IMR-90 (cell line): ENCODE measurements around the gene NEK8. TPM values are rescaled to one million over a fixed set of nuclear protein-coding genes. Genes with fewer than 3 reads are reported as not detected.

Source experiments
- ATAC-seq: fragments of 200-7000 bp; cut with Tn5 transposase; 2 replicates; pipeline ENCODE4 v1.9.1; 2020; ENCODE audit warnings: low read depth, mild to moderate bottlenecking, moderate library complexity
- BruUV-seq: library from RNA; stranded (reverse); fragments of 400-500 nt; replicated peaks from 2 replicates; lab custom pipeline; 2021; lab: Mats Ljungman, UMichigan
- CTCF ChIA-PET: fragments of 300-600 bp; formaldehyde crosslinking; extraction: SDS; loops from one replicate; lab custom pipeline; 2021; ENCODE audit warnings: antibody characterized with exemption; lab: Yijun Ruan, JAX
- POLR2A ChIA-PET: fragments of 300-600 bp; sonication (Branson Sonifier 250); formaldehyde crosslinking; loops from one replicate; lab custom pipeline; 2022; ENCODE audit warnings: antibody characterized with exemption; ENCODE audit not compliant: unreplicated experiment; lab: Charles Lee
- DNase-seq: peaks from one replicate; pipeline ENCODE4 v3.0.0; 2013
- H2AFZ ChIP-seq: replicated peaks from 2 replicates; pipeline ENCODE3; 2013; ENCODE audit warnings: low read length, mild to moderate bottlenecking; ENCODE audit not compliant: poor library complexity
- H2AK5ac ChIP-seq: 2 replicates; pipeline ENCODE4 v1.6.1; 2013; ENCODE audit warnings: low read depth, low read length, inconsistent platforms
- H2AK9ac ChIP-seq: replicated peaks from 2 replicates; pipeline ENCODE3; 2013; ENCODE audit warnings: mild to moderate bottlenecking, low read depth, low read length, moderate library complexity; ENCODE audit not compliant: poor library complexity
- H2BK120ac ChIP-seq: 2 replicates; pipeline ENCODE4 v1.6.1; 2013; ENCODE audit warnings: low read depth, low read length, inconsistent platforms
- H2BK15ac ChIP-seq: 3 replicates; pipeline ENCODE4 v1.6.1; 2013; ENCODE audit warnings: low read depth, low read length, inconsistent platforms
- H2BK20ac ChIP-seq: 2 replicates; pipeline ENCODE4 v1.6.1; 2013; ENCODE audit warnings: low read depth, mild to moderate bottlenecking, inconsistent platforms, low read length, moderate library complexity
- H2BK5ac ChIP-seq: 2 replicates; pipeline ENCODE4 v1.6.1; 2013; ENCODE audit warnings: mild to moderate bottlenecking, low read depth, low read length, inconsistent platforms; ENCODE audit not compliant: poor library complexity, severe bottlenecking
- H3K14ac ChIP-seq: replicated peaks from 2 replicates; pipeline ENCODE4 v1.6.1; 2013; ENCODE audit warnings: low read depth, low read length, inconsistent platforms
- H3K18ac ChIP-seq: 2 replicates; pipeline ENCODE4 v1.6.1; 2013; ENCODE audit warnings: low read depth, low read length, control low read depth
- H3K23ac ChIP-seq: 2 replicates; pipeline ENCODE4 v1.6.1; 2013; ENCODE audit warnings: low read depth, low read length, inconsistent platforms
- H3K27ac ChIP-seq: 2 replicates; pipeline ENCODE4 v1.5.1; 2013; ENCODE audit warnings: mild to moderate bottlenecking, control low read depth, low read length; ENCODE audit not compliant: insufficient read depth
- H3K27me3 ChIP-seq: 2 replicates; pipeline ENCODE4 v1.6.1; 2013; ENCODE audit warnings: low read length; ENCODE audit not compliant: control insufficient read depth, insufficient read depth
- H3K36me3 ChIP-seq: 2 replicates; pipeline ENCODE4 v1.6.1; 2013; ENCODE audit warnings: low read length, mixed read lengths; ENCODE audit not compliant: control insufficient read depth, insufficient read depth
- H3K4ac ChIP-seq: 2 replicates; pipeline ENCODE4 v1.6.1; 2013; ENCODE audit warnings: low read depth, low read length, inconsistent platforms
- H3K4me1 ChIP-seq: 2 replicates; pipeline ENCODE4 v1.6.1; 2013; ENCODE audit warnings: low read length, mixed read lengths; ENCODE audit not compliant: control insufficient read depth, insufficient read depth
- H3K4me2 ChIP-seq: 2 replicates; pipeline ENCODE4 v1.6.1; 2013; ENCODE audit warnings: low read depth, mild to moderate bottlenecking, control low read depth, low read length, moderate library complexity
- H3K4me3 ChIP-seq: 2 replicates; pipeline ENCODE4 v1.5.1; 2013; ENCODE audit warnings: low read depth, mild to moderate bottlenecking, control low read depth, low read length, moderate library complexity; ENCODE audit not compliant: insufficient read depth
- H3K56ac ChIP-seq: 2 replicates; pipeline ENCODE4 v1.6.1; 2013; ENCODE audit warnings: low read length, inconsistent platforms; ENCODE audit not compliant: insufficient read depth; ENCODE audit errors: extremely low read depth
- H3K79me1 ChIP-seq, 2 experiments: 2 replicates each; pipeline ENCODE4 v1.6.1; 2013; ENCODE audit warnings: low read length in 2 of 2, inconsistent platforms in 1 of 2, low read depth in 1 of 2
- H3K9ac ChIP-seq: 2 replicates; pipeline ENCODE4 v1.6.1; 2013; ENCODE audit warnings: low read depth, low read length, control low read depth
- H3K9me1 ChIP-seq: 2 replicates; pipeline ENCODE4 v1.6.1; 2013; ENCODE audit warnings: low read length, inconsistent platforms; ENCODE audit not compliant: insufficient read depth
- H3K9me3 ChIP-seq: 2 replicates; pipeline ENCODE4 v1.6.1; 2013; ENCODE audit warnings: low read length; ENCODE audit not compliant: control insufficient read depth, insufficient read depth
- H4K20me1 ChIP-seq: 2 replicates; pipeline ENCODE4 v1.6.1; 2013; ENCODE audit warnings: low read length, inconsistent platforms; ENCODE audit not compliant: insufficient read depth
- H4K5ac ChIP-seq: 2 replicates; pipeline ENCODE4 v1.6.1; 2013; ENCODE audit warnings: mild to moderate bottlenecking, low read depth, low read length, control low read depth
- H4K8ac ChIP-seq, 2 experiments: 2 replicates each; pipeline ENCODE4 v1.6.1; 2013; ENCODE audit warnings: low read depth in 2 of 2, low read length in 2 of 2, control low read depth in 1 of 2, inconsistent platforms in 1 of 2
- H4K91ac ChIP-seq: 2 replicates; pipeline ENCODE4 v1.6.1; 2013; ENCODE audit warnings: low read depth, low read length, inconsistent platforms; ENCODE audit not compliant: insufficient read depth
- BHLHE40 ChIP-seq: fragments of 150-350 bp; IDR thresholded peaks from 2 replicates; pipeline ENCODE4 v1.6.1; 2016; ENCODE audit warnings: mild to moderate bottlenecking, low read depth, low read length
- CEBPB ChIP-seq: IDR thresholded peaks from 2 replicates; pipeline ENCODE4 v1.6.1; 2012; ENCODE audit warnings: low read depth, low read length, improper control_type of control experiment
- CHD1 ChIP-seq: IDR thresholded peaks from 2 replicates; pipeline ENCODE4 v1.6.1; 2012; ENCODE audit warnings: low read depth, low read length, improper control_type of control experiment
- FOS ChIP-seq: fragments of 150-350 bp; IDR thresholded peaks from 2 replicates; pipeline ENCODE4 v1.6.1; 2016; ENCODE audit warnings: low read depth, low read length
- MAFK ChIP-seq: IDR thresholded peaks from 2 replicates; pipeline ENCODE4 v1.6.1; 2012; ENCODE audit warnings: low read depth, low read length, improper control_type of control experiment
- MAZ ChIP-seq: IDR thresholded peaks from 2 replicates; pipeline ENCODE4 v1.6.1; 2012; ENCODE audit warnings: low read depth, mild to moderate bottlenecking, low read length, improper control_type of control experiment, moderate library complexity, borderline replicate concordance
- NFE2L2 ChIP-seq: fragments of 150-350 bp; IDR thresholded peaks from 2 replicates; pipeline ENCODE4 v1.6.1; 2016; ENCODE audit warnings: low read depth, mild to moderate bottlenecking, low read length
- POLR2A ChIP-seq: IDR thresholded peaks from 2 replicates; pipeline ENCODE4 v1.6.1; 2012; ENCODE audit warnings: mild to moderate bottlenecking, low read depth, low read length
- RAD21 ChIP-seq: IDR thresholded peaks from 2 replicates; pipeline ENCODE4 v1.6.1; 2012; ENCODE audit warnings: low read length, improper control_type of control experiment
- RCOR1 ChIP-seq: IDR thresholded peaks from 2 replicates; pipeline ENCODE4 v1.6.1; 2012; ENCODE audit warnings: mild to moderate bottlenecking, low read length, improper control_type of control experiment; ENCODE audit not compliant: insufficient replicate concordance
- RFX5 ChIP-seq: IDR thresholded peaks from 2 replicates; pipeline ENCODE4 v1.8.0; 2012; ENCODE audit warnings: low read depth, mild to moderate bottlenecking, low read length, moderate library complexity
- WGBS, 2 experiments: methylation state at CpG; one replicate each; pipeline versions ENCODE4 v1.1.5 to v1.1.7; 2013; ENCODE audit warnings: missing lambda C conversion rate in 2 of 2; ENCODE audit not compliant: insufficient read length in 1 of 2; ENCODE audit errors: extremely low coverage in 2 of 2; 5-methylcytosine and 5-hydroxymethylcytosine counted together
- dilution Hi-C: fragments of 300-500 bp; cut with HindIII; formaldehyde crosslinking; loops from one replicate; pipeline ENCODE4 v1.14.3; 2018; ENCODE audit warnings: low sequenced_read_pairs; ENCODE audit not compliant: unreplicated experiment
- in situ Hi-C: fragments of 300-500 bp; cut with MboI; formaldehyde crosslinking; loops from 3 replicates; pipeline ENCODE4 v1.14.3; 2019; ENCODE audit warnings: low sequenced_read_pairs, inconsistent platforms, mixed read lengths
- intact Hi-C: fragments of 100-400 bp; cut with micrococcal nuclease; formaldehyde crosslinking; loops from 2 replicates; pipeline ENCODE4 v1.10.0; 2022
- polyA plus RNA-seq, 3 experiments: library from polyadenylated mRNA; depleted of rRNA; stranded (reverse); fragments of >200 nt; gene quantifications; 2 replicates each; pipeline ENCODE4 v1.2.3, GENCODE V29; 2012; ENCODE audit warnings: low replicate concordance in 1 of 3
- total RNA-seq: library from RNA; depleted of rRNA; stranded (reverse); fragments of >200 nt; gene quantifications from 2 replicates; pipeline ENCODE4 v1.2.3, GENCODE V29; 2012
- TF ChIP-seq, protein P1 (sequence below): fragments of 150-350 bp; IDR thresholded peaks from 2 replicates; pipeline ENCODE4 v1.6.1; 2016; ENCODE audit warnings: low read depth, mild to moderate bottlenecking, low read length, moderate library complexity, borderline replicate concordance
- TF ChIP-seq, protein P2 (sequence below): conservative IDR thresholded peaks from 2 replicates; pipeline ENCODE4 v1.5.1; 2012; ENCODE audit warnings: mild to moderate bottlenecking, low read depth, low read length, improper control_type of control experiment
- TF ChIP-seq, protein P3 (sequence below): fragments of 150-350 bp; IDR thresholded peaks from 2 replicates; pipeline ENCODE4 v1.6.1; 2017; ENCODE audit warnings: mild to moderate bottlenecking, antibody characterized with exemption, low read length, low read depth

NEK8 gene
- total and polyA plus RNA-seq, 2 of the 4 experiments (the other 2 are of a cell fraction): 4.6 to 5.2 TPM

DNA sequence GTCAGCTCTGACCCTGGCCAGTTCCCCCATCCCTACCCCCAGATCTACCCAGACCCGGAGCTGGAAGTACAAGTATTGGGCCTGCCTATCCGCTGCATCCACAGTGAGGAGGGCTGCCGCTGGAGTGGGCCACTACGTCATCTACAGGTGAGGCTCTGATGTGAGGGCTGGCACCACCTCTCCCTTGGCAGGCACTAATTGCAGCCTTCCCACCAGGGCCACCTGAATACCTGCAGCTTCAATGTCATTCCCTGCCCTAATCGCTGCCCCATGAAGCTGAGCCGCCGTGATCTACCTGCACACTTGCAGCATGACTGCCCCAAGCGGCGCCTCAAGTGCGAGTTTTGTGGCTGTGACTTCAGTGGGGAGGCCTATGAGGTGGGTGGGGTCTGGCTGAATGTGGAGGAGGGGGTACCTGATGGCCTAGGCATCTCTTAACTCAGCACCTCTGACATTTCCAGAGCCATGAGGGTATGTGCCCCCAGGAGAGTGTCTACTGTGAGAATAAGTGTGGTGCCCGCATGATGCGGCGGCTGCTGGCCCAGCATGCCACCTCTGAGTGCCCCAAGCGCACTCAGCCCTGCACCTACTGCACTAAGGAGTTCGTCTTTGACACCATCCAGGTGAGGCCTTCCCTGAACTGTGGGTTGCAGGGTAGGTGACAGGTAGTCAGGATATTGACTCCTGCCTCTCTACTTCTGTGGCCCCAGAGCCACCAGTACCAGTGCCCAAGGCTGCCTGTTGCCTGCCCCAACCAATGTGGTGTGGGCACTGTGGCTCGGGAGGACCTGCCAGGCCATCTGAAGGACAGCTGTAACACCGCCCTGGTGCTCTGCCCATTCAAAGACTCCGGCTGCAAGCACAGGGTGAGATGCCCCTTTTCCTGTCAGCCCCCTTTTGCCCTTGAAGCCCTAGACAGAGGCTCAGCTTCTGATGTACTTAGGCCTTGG, 19.5 kb downstream of the NEK8 start:
- no peak overlapping the region for H3K27ac ChIP-seq
- in situ Hi-C loops (no loop called here), intact Hi-C loops (no loop called here), dilution Hi-C loops (no loop called here)
- peaks cover 13% of the 10 kb centered on the region for H3K4me1 ChIP-seq
- no peak overlapping the region for H3K4me3 ChIP-seq
- H4K91ac ChIP-seq: no peak overlapping the region
- peaks cover 8% of the 10 kb centered on the region; the same call in 1 of the 2 replicates for H3K9me1 ChIP-seq
- no peak for DNase-seq
- H4K8ac ChIP-seq: no peak overlapping the region
- H2BK15ac ChIP-seq: no peak overlapping the region
- WGBS, 2 experiments: 93% methylated on average over 5 of the region's 18 CpGs; no CpG with 5 or more reads in 1 of the 2 experiments
- H4K5ac ChIP-seq: no peak overlapping the region
- H2AK9ac ChIP-seq: no peak overlapping the region
- no peak overlapping the region for H2AK5ac ChIP-seq
- ChIA-PET POLR2A (interaction anchor here (1.7 kb wide), 1 partner anchor 21 kb away, joined by 6 read pairs; no protein-coding TSS in a partner anchor), CTCF (interaction anchor here (0.7 to 5.4 kb wide), 3 partner anchors 15 to 20 kb away, joined by 3 to 60 read pairs (median 3); partner anchors contain the start of genes NEK8 and TLCD1)
- H3K4ac ChIP-seq: no peak overlapping the region
- peaks cover 20 to 69% of the 10 kb centered on the region in 2 experiments for H3K79me1 ChIP-seq
- BruUV-seq: no TSS peak
- H3K18ac ChIP-seq: no peak overlapping the region
- no peak for ATAC-seq
- 0 out of 2 replicates have a peak overlapping the region, but pooled peaks have one; percentile 11 for H3K23ac ChIP-seq
- H2AFZ ChIP-seq: no peak overlapping the region
- H3K9ac ChIP-seq: no peak overlapping the region
- no peak overlapping the region for H3K56ac ChIP-seq
- H3K4me2 ChIP-seq: no peak overlapping the region
- H2BK5ac ChIP-seq: no peak overlapping the region
- H2BK120ac ChIP-seq: no peak overlapping the region
- no peaks in the 10 kb centered on the region for H3K27me3 ChIP-seq
- no peaks in the 10 kb centered on the region for H3K9me3 ChIP-seq
- H2BK20ac ChIP-seq: no peak overlapping the region
- H3K36me3 ChIP-seq: peaks cover 55% of the 10 kb centered on the region
- no peak overlapping the region for H3K14ac ChIP-seq
- H4K20me1 ChIP-seq: peaks cover 83% of the 10 kb centered on the region
- no peak for TF ChIP-seq RCOR1
- TF ChIP-seq, protein P1, sequence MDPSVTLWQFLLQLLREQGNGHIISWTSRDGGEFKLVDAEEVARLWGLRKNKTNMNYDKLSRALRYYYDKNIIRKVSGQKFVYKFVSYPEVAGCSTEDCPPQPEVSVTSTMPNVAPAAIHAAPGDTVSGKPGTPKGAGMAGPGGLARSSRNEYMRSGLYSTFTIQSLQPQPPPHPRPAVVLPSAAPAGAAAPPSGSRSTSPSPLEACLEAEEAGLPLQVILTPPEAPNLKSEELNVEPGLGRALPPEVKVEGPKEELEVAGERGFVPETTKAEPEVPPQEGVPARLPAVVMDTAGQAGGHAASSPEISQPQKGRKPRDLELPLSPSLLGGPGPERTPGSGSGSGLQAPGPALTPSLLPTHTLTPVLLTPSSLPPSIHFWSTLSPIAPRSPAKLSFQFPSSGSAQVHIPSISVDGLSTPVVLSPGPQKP: no peak
- TF ChIP-seq MAFK: no peak
- no peak for TF ChIP-seq BHLHE40
- TF ChIP-seq, protein P2, sequence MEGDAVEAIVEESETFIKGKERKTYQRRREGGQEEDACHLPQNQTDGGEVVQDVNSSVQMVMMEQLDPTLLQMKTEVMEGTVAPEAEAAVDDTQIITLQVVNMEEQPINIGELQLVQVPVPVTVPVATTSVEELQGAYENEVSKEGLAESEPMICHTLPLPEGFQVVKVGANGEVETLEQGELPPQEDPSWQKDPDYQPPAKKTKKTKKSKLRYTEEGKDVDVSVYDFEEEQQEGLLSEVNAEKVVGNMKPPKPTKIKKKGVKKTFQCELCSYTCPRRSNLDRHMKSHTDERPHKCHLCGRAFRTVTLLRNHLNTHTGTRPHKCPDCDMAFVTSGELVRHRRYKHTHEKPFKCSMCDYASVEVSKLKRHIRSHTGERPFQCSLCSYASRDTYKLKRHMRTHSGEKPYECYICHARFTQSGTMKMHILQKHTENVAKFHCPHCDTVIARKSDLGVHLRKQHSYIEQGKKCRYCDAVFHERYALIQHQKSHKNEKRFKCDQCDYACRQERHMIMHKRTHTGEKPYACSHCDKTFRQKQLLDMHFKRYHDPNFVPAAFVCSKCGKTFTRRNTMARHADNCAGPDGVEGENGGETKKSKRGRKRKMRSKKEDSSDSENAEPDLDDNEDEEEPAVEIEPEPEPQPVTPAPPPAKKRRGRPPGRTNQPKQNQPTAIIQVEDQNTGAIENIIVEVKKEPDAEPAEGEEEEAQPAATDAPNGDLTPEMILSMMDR: no peak
- no peak for TF ChIP-seq RFX5
- TF ChIP-seq NFE2L2: no peak
- TF ChIP-seq, protein P3, sequence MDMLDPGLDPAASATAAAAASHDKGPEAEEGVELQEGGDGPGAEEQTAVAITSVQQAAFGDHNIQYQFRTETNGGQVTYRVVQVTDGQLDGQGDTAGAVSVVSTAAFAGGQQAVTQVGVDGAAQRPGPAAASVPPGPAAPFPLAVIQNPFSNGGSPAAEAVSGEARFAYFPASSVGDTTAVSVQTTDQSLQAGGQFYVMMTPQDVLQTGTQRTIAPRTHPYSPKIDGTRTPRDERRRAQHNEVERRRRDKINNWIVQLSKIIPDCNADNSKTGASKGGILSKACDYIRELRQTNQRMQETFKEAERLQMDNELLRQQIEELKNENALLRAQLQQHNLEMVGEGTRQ: no peak
- TF ChIP-seq RAD21: no peak
- TF ChIP-seq POLR2A: no peak
- no peak for TF ChIP-seq CHD1
- TF ChIP-seq MAZ: no peak
- no peak for TF ChIP-seq CEBPB
- no peak for TF ChIP-seq FOS
